Psoas muscle (tissue), 8 donors: ENCODE measurements around the gene PDE9A. TPM values are rescaled to one million over a fixed set of nuclear protein-coding genes. Genes with fewer than 3 reads are reported as not detected.

Source experiments
- ATAC-seq, 4 donors: fragments of 200-7000 bp; cut with Tn5 transposase; one replicate each; pipeline ENCODE4 v1.9.1; 2020; ENCODE audit warnings: moderate library complexity in 3 of 4, mild to moderate bottlenecking in 2 of 4
- DNase-seq, 2 donors: peaks; one replicate each; pipeline ENCODE4 v3.0.0-alpha.2; 2020
- H3K27ac ChIP-seq: fragments of 200-600 bp; one replicate; pipeline ENCODE4 v1.8.0; 2022
- H3K27me3 ChIP-seq, 3 donors: fragments of 200-600 bp in 1 of 3; one replicate each; pipeline versions ENCODE4 v1.6.1 to v1.8.0; 2013 to 2022; ENCODE audit warnings: low read length in 2 of 3, mild to moderate bottlenecking in 2 of 3, moderate library complexity in 1 of 3; ENCODE audit not compliant: insufficient read depth in 3 of 3
- H3K36me3 ChIP-seq, 2 donors: fragments of 200-600 bp in 1 of 2; one replicate each; pipeline versions ENCODE4 v1.6.1 to v1.8.0; 2013 to 2022; ENCODE audit warnings: low read depth in 1 of 2, mild to moderate bottlenecking in 1 of 2, moderate library complexity in 1 of 2; ENCODE audit not compliant: insufficient read depth in 1 of 2
- H3K4me1 ChIP-seq: fragments of 200-600 bp; one replicate; pipeline ENCODE4 v1.8.0; 2022
- H3K4me3 ChIP-seq: fragments of 200-600 bp; one replicate; pipeline ENCODE4 v1.8.0; 2022; ENCODE audit warnings: mild to moderate bottlenecking
- H3K9me3 ChIP-seq: fragments of 200-600 bp; one replicate; pipeline ENCODE4 v1.8.0; 2022
- CTCF ChIP-seq: fragments of 200-600 bp; IDR thresholded peaks from one replicate; pipeline ENCODE4 v1.8.0; 2022; ENCODE audit warnings: antibody characterized with exemption
- WGBS, 3 donors: extraction: QIAGEN DNeasy Blood & Tissue Kit; methylation state at CpG; one replicate each; pipeline versions ENCODE4 v1.1.6 to v1.1.7; 2013; 5-methylcytosine and 5-hydroxymethylcytosine counted together
- intact Hi-C, 2 donors: fragments of 100-400 bp; cut with DNase I; formaldehyde crosslinking; loops; one replicate each; pipeline versions ENCODE4 v1.11.0 to v1.14.2; 2022
- polyA plus RNA-seq, 3 donors: library from polyadenylated mRNA; stranded (reverse); fragments of 200-250 nt; gene quantifications; one replicate each; pipeline ENCODE4 v1.2.3, GENCODE V29; 2013
- total RNA-seq, 4 donors: library from RNA; stranded (reverse); fragmentation: NEBNext Ultra II Directional in 2 of 4; extraction: Animal tissue kit (Norgen Biotek cat#: 25700) in 2 of 4; gene quantifications; one replicate each; pipeline versions ENCODE4 v1.2.1 to v1.2.4, GENCODE V29; 2021 to 2023
- donor health status: healthy with polysubstance abuse.
- donor health status: DM: no; HTN: no; CAD: no; lungs with moderate emphysema.
- donor health status: Bipolar disorder and iron deficiency.
- donor health status: healthy.
- donor health status: DM: yes; HTN: yes; CAD: no.
- donor health status: DM: no; HTN: no; CAD: no.
- donor health status: DM: no; HTN: no; CAD: no.
- donor health status: DM: yes; HTN: yes; CAD: no.

The PDE9A gene
- total and polyA plus RNA-seq, 7 donors: 1.2 to 4.3 (median 1.8) TPM

GRCh38 chr21:42635848-42636519, 17.4 kb upstream of the PDE9A start:
- Histone ChIP-seq H3K4me1 (no peaks in the 10 kb centered on the region), H3K9me3 (no peaks in the 10 kb centered on the region), H3K36me3 (no peaks in the 10 kb centered on the region), H3K27ac (no peak overlapping the region), H3K27me3 (peaks cover 0 to 58% (median 9%) of the 10 kb centered on the region in 3 donors), H3K4me3 (no peak overlapping the region)
- intact Hi-C loops: loop anchor here in 1 of 2 donors (10.0 kb wide), 1 partner anchor 179 kb away; no protein-coding TSS in a partner anchor
- peak in 1 of 2 donors; percentile 30 for DNase-seq
- TF ChIP-seq CTCF: no peak
- 71 to 84% (median 81%) methylated on average over 6 of the region's 6 CpGs for WGBS, 3 donors
- ATAC-seq: peak in 1 of 4 donors; percentile 16

DNA sequence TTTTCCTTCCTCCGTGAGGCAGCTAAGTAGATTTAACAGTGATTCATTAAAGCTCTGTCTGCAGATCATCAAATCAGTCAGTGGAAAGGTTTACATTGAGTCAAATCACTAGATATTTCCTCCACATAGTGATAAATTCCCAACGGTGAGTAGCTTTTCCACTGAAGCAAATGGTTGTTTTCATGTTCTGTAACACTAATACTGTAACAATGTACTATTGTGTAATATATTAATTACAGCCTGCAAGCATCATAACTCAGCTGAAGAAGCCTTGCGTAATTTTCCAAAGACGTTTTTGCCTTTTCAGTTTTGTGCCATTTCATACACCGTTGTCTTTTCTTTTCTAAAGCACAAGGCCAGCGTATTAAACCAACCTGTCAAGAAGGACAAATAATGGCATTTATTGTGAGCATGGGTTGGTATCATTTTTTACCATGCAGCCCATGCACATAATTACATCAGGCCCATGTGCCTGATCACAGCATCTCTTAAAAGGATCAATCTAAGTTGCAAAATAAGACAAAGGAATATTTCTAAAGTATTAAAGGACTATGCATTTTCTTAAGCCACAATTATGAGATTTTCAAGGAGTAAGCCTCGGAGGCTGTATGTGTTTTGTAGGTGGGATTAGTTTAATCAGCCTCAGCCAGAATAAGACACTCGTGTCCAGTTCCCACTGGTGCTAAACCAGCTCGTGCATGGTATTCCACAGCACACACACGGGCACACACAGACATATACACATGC, 16.7 kb upstream of the PDE9A start:
- Histone ChIP-seq H3K36me3 (no peaks in the 10 kb centered on the region), H3K9me3 (no peaks in the 10 kb centered on the region), H3K4me3 (no peak overlapping the region), H3K27ac (no peak overlapping the region), H3K27me3 (peaks cover 0 to 61% (median 9%) of the 10 kb centered on the region in 3 donors), H3K4me1 (no peaks in the 10 kb centered on the region)
- no peak for TF ChIP-seq CTCF
- intact Hi-C loops: loop anchor here in 1 of 2 donors (10.0 kb wide), 1 partner anchor 178 kb away; no protein-coding TSS in a partner anchor
- WGBS, 3 donors: 45 to 52% (median 48%) methylated on average over 10 of the region's 10 CpGs
- DNase-seq (peak in 1 of 2 donors; percentile 15), ATAC-seq (peak in 2 of 4 donors; percentile 27 to 41)

DNA sequence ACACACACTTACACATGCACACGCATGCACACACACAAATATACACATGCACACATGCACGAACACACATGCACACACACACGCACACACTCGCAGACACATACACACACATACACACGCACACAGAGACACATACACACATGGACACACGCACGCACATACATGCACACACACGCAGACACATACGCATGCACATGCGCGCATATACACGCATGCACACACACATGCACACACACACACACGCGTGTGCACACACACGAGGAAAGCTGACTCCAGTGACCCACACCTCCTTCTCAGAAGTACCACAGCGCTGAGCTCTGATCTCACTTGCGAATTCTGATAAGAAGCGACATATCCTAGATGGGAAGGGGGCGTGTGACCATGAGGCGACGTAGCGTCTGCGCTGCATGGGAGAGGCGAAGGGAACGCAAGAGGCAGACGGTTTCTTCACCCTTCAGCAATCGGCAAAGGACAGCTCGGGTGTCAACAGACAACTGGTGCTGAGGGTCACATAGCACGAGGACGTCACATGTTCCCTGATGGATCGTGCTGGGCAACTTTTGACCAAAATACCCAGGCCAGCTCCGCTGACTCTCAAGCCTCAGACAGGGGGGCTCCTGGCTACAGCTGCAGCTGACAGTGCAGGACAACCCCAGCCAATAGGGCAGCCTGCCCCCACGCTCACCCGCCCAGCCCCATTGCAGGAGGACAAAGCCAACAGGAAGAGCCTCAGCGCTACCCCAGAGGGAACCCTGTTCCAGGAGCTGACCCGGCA, 16.0 kb upstream of the PDE9A start:
- ATAC-seq (no peak), DNase-seq (peak in 1 of 2 donors; percentile 39)
- Histone ChIP-seq H3K4me1 (no peaks in the 10 kb centered on the region), H3K27me3 (peaks cover 0 to 67% (median 11%) of the 10 kb centered on the region in 3 donors), H3K36me3 (no peaks in the 10 kb centered on the region), H3K4me3 (no peak overlapping the region), H3K27ac (no peak overlapping the region), H3K9me3 (no peaks in the 10 kb centered on the region)
- intact Hi-C loops: loop anchor here in 1 of 2 donors (10.0 kb wide), 1 partner anchor 177 kb away; no protein-coding TSS in a partner anchor
- WGBS, 3 donors: 68 to 75% (median 72%) methylated on average over 36 of the region's 36 CpGs
- no peak for TF ChIP-seq CTCF

- DNase-seq (peak in 1 of 2 donors; percentile 38), ATAC-seq (no peak)
- intact Hi-C loops: loop anchor here in 1 of 2 donors (10.0 kb wide), 1 partner anchor 176 kb away; no protein-coding TSS in a partner anchor
- H3K27me3 ChIP-seq: peaks cover 0 to 68% (median 14%) of the 10 kb centered on the region in 3 donors
- no peaks in the 10 kb centered on the region for H3K36me3 ChIP-seq
- no peaks in the 10 kb centered on the region for H3K9me3 ChIP-seq
- H3K27ac ChIP-seq: no peak overlapping the region
- no peak overlapping the region for H3K4me3 ChIP-seq
- no peaks in the 10 kb centered on the region for H3K4me1 ChIP-seq
- 49 to 56% (median 50%) methylated on average over 19 of the region's 19 CpGs for WGBS, 3 donors
- TF ChIP-seq CTCF: no peak
Observed at GRCh38 chr21:42638266-42638863, 15.1 kb upstream of the PDE9A start.
